Activated effector memory CD4-positive, alpha-beta T cell treated with anti-CD3 and anti-CD28 coated beads, Interleukin-2, amount 50 U/mL, for 16 hours (primary cell): ENCODE results near the gene RPRD1B.
A peak's percentile ranks its signal among the peaks of the same experiment; 100 is the strongest.

Experiments used
- DNase-seq: peaks from one replicate; pipeline ENCODE4 v3.0.0-alpha.2; 2020

Gene RPRD1B

GRCh38 chr20:38126146-38126921 lies 92.8 kb downstream of the RPRD1B start:
- DNase-seq, result peak; percentile 45

GRCh38 chr20:38126932-38127621 lies 93.5 kb downstream of the RPRD1B start:
- peak; percentile 6 for DNase-seq

- DNase-seq, result peak; percentile 31
These were observed 94.5 kb downstream of the RPRD1B start for GRCh38 chr20:38127920-38128528.

GRCh38 chr20:38128691-38129090 lies 95.1 kb downstream of the RPRD1B start:
- peak; percentile 6 for DNase-seq

GRCh38 chr20:38129248-38129865 lies 95.8 kb downstream of the RPRD1B start:
- DNase-seq, result peak; percentile 21

- no peak for DNase-seq
These were observed 96.5 kb downstream of the RPRD1B start for GRCh38 chr20:38129893-38130609.

GRCh38 chr20:38130687-38131587 lies 97.4 kb downstream of the RPRD1B start:
- no peak for DNase-seq

- DNase-seq, result no peak
These were observed 98.1 kb downstream of the RPRD1B start for GRCh38 chr20:38131588-38132121.

- DNase-seq, result no peak
These were observed 98.8 kb downstream of the RPRD1B start for GRCh38 chr20:38132156-38132909.

- no peak for DNase-seq
These were observed 99.5 kb downstream of the RPRD1B start for GRCh38 chr20:38132910-38133501.

GRCh38 chr20:38133680-38134426 lies 100.3 kb downstream of the RPRD1B start:
- no peak for DNase-seq

GRCh38 chr20:38134427-38135270 lies 101.1 kb downstream of the RPRD1B start:
- no peak for DNase-seq

GRCh38 chr20:38135271-38135650 lies 101.7 kb downstream of the RPRD1B start:
- DNase-seq, result no peak

- DNase-seq, result no peak
These were observed 102.3 kb downstream of the RPRD1B start for GRCh38 chr20:38135651-38136420.

- no peak for DNase-seq
These were observed 103.1 kb downstream of the RPRD1B start for GRCh38 chr20:38136421-38137245.

- no peak for DNase-seq
These were observed 104.0 kb downstream of the RPRD1B start for GRCh38 chr20:38137441-38138037.
